ENCODE measurements around the gene PKM.

PKM gene

GRCh38 chr15:72223278-72223677 lies 7.7 kb downstream of the PKM start:
- Histone ChIP-seq H3K9me3 (ENCODE audit: insufficient read depth, low read length) (no peaks in the 10 kb centered on the region), H3K9ac (ENCODE audit: insufficient read length, low read depth) (no peak overlapping the region), H3K36me3 (ENCODE audit: insufficient read depth, insufficient read length, low read length) (peaks cover 87% of the 10 kb centered on the region), H3K4me1 (ENCODE audit: insufficient read depth, insufficient read length) (peaks cover 17% of the 10 kb centered on the region), H3K4me3 (ENCODE audit: insufficient read length, low read depth) (no peak overlapping the region), H3K27me3 (ENCODE audit: insufficient read depth, insufficient read length) (no peaks in the 10 kb centered on the region)
- DNase-seq (ENCODE audit: low read depth, low spot score), result no peak
- TF ChIP-seq SUZ12 (IDR thresholded peaks at IDR 0.05; ENCODE audit: extremely low read depth, insufficient read depth, insufficient read length) (no peak), YY1 (IDR thresholded peaks at IDR 0.05; ENCODE audit: insufficient read depth, insufficient read length) (no peak), ZNF274 (IDR thresholded peaks at IDR 0.05; ENCODE audit: low read depth, low read length) (no peak)

- H3K36me3 ChIP-seq (ENCODE audit: insufficient read depth, insufficient read length, low read length), result peaks cover 92% of the 10 kb centered on the region
- no peak overlapping the region for H3K4me3 ChIP-seq (ENCODE audit: insufficient read length, low read depth)
- peaks cover 17% of the 10 kb centered on the region for H3K4me1 ChIP-seq (ENCODE audit: insufficient read depth, insufficient read length)
- TF ChIP-seq SUZ12 (IDR thresholded peaks at IDR 0.05; ENCODE audit: extremely low read depth, insufficient read depth, insufficient read length) (no peak), YY1 (IDR thresholded peaks at IDR 0.05; ENCODE audit: insufficient read depth, insufficient read length) (no peak), ZNF274 (IDR thresholded peaks at IDR 0.05; ENCODE audit: low read depth, low read length) (no peak)
- no peaks in the 10 kb centered on the region for H3K9me3 ChIP-seq (ENCODE audit: insufficient read depth, low read length)
- H3K27me3 ChIP-seq (ENCODE audit: insufficient read depth, insufficient read length), result no peaks in the 10 kb centered on the region
- no peak for DNase-seq (ENCODE audit: low read depth, low spot score)
- no peak overlapping the region for H3K9ac ChIP-seq (ENCODE audit: insufficient read length, low read depth)
Measured at GRCh38 chr15:72222393-72222792, 8.6 kb downstream of the PKM start.

- H3K27me3 ChIP-seq (ENCODE audit: insufficient read depth, insufficient read length), result no peaks in the 10 kb centered on the region
- DNase-seq (ENCODE audit: low read depth, low spot score), result no peak
- peaks cover 96% of the 10 kb centered on the region for H3K36me3 ChIP-seq (ENCODE audit: insufficient read depth, insufficient read length, low read length)
- no peak for TF ChIP-seq YY1 (IDR thresholded peaks at IDR 0.05; ENCODE audit: insufficient read depth, insufficient read length)
- no peak for TF ChIP-seq SUZ12 (IDR thresholded peaks at IDR 0.05; ENCODE audit: extremely low read depth, insufficient read depth, insufficient read length)
- no peak for TF ChIP-seq ZNF274 (IDR thresholded peaks at IDR 0.05; ENCODE audit: low read depth, low read length)
- peaks cover 14% of the 10 kb centered on the region for H3K4me1 ChIP-seq (ENCODE audit: insufficient read depth, insufficient read length)
- H3K9me3 ChIP-seq (ENCODE audit: insufficient read depth, low read length), result no peaks in the 10 kb centered on the region
- H3K4me3 ChIP-seq (ENCODE audit: insufficient read length, low read depth), result no peak overlapping the region
- no peak overlapping the region for H3K9ac ChIP-seq (ENCODE audit: insufficient read length, low read depth)
Measured at GRCh38 chr15:72220687-72221086, 10.3 kb downstream of the PKM start.

- peaks cover 98% of the 10 kb centered on the region for H3K36me3 ChIP-seq (ENCODE audit: insufficient read depth, insufficient read length, low read length)
- H3K4me3 ChIP-seq (ENCODE audit: insufficient read length, low read depth), result no peak overlapping the region
- no peaks in the 10 kb centered on the region for H3K9me3 ChIP-seq (ENCODE audit: insufficient read depth, low read length)
- H3K4me1 ChIP-seq (ENCODE audit: insufficient read depth, insufficient read length), result no peaks in the 10 kb centered on the region
- no peaks in the 10 kb centered on the region for H3K27me3 ChIP-seq (ENCODE audit: insufficient read depth, insufficient read length)
- no peak overlapping the region for H3K9ac ChIP-seq (ENCODE audit: insufficient read length, low read depth)
- TF ChIP-seq YY1 (IDR thresholded peaks at IDR 0.05; ENCODE audit: insufficient read depth, insufficient read length), result no peak
- TF ChIP-seq ZNF274 (IDR thresholded peaks at IDR 0.05; ENCODE audit: low read depth, low read length), result no peak
- no peak for TF ChIP-seq SUZ12 (IDR thresholded peaks at IDR 0.05; ENCODE audit: extremely low read depth, insufficient read depth, insufficient read length)
- no peak for DNase-seq (ENCODE audit: low read depth, low spot score)
Measured at GRCh38 chr15:72217216-72217615, 13.8 kb downstream of the PKM start.

GRCh38 chr15:72216079-72216478 lies 14.9 kb downstream of the PKM start:
- Histone ChIP-seq H3K9me3 (ENCODE audit: insufficient read depth, low read length) (no peaks in the 10 kb centered on the region), H3K27me3 (ENCODE audit: insufficient read depth, insufficient read length) (no peaks in the 10 kb centered on the region), H3K4me3 (ENCODE audit: insufficient read length, low read depth) (no peak overlapping the region), H3K4me1 (ENCODE audit: insufficient read depth, insufficient read length) (no peaks in the 10 kb centered on the region), H3K36me3 (ENCODE audit: insufficient read depth, insufficient read length, low read length) (peaks cover 98% of the 10 kb centered on the region), H3K9ac (ENCODE audit: insufficient read length, low read depth) (no peak overlapping the region)
- TF ChIP-seq YY1 (IDR thresholded peaks at IDR 0.05; ENCODE audit: insufficient read depth, insufficient read length) (no peak), ZNF274 (IDR thresholded peaks at IDR 0.05; ENCODE audit: low read depth, low read length) (no peak), SUZ12 (IDR thresholded peaks at IDR 0.05; ENCODE audit: extremely low read depth, insufficient read depth, insufficient read length) (no peak)
- DNase-seq (ENCODE audit: low read depth, low spot score), result no peak

- Histone ChIP-seq H3K9ac (ENCODE audit: insufficient read length, low read depth) (no peak overlapping the region), H3K4me3 (ENCODE audit: insufficient read length, low read depth) (no peak overlapping the region), H3K27me3 (ENCODE audit: insufficient read depth, insufficient read length) (no peaks in the 10 kb centered on the region), H3K9me3 (ENCODE audit: insufficient read depth, low read length) (no peaks in the 10 kb centered on the region), H3K36me3 (ENCODE audit: insufficient read depth, insufficient read length, low read length) (peaks cover 98% of the 10 kb centered on the region), H3K4me1 (ENCODE audit: insufficient read depth, insufficient read length) (peaks cover 7% of the 10 kb centered on the region)
- TF ChIP-seq YY1 (IDR thresholded peaks at IDR 0.05; ENCODE audit: insufficient read depth, insufficient read length), result no peak
- no peak for TF ChIP-seq ZNF274 (IDR thresholded peaks at IDR 0.05; ENCODE audit: low read depth, low read length)
- no peak for TF ChIP-seq SUZ12 (IDR thresholded peaks at IDR 0.05; ENCODE audit: extremely low read depth, insufficient read depth, insufficient read length)
- DNase-seq (ENCODE audit: low read depth, low spot score), result no peak
Measured at GRCh38 chr15:72207558-72208085, 23.4 kb downstream of the PKM start.

- no peak for DNase-seq (ENCODE audit: low read depth, low spot score)
- Histone ChIP-seq H3K9ac (ENCODE audit: insufficient read length, low read depth) (no peak overlapping the region), H3K27me3 (ENCODE audit: insufficient read depth, insufficient read length) (no peaks in the 10 kb centered on the region), H3K9me3 (ENCODE audit: insufficient read depth, low read length) (no peaks in the 10 kb centered on the region), H3K36me3 (ENCODE audit: insufficient read depth, insufficient read length, low read length) (peaks cover 98% of the 10 kb centered on the region), H3K4me3 (ENCODE audit: insufficient read length, low read depth) (no peak overlapping the region), H3K4me1 (ENCODE audit: insufficient read depth, insufficient read length) (peaks cover 9% of the 10 kb centered on the region)
- TF ChIP-seq ZNF274 (IDR thresholded peaks at IDR 0.05; ENCODE audit: low read depth, low read length), result no peak
- no peak for TF ChIP-seq SUZ12 (IDR thresholded peaks at IDR 0.05; ENCODE audit: extremely low read depth, insufficient read depth, insufficient read length)
- no peak for TF ChIP-seq YY1 (IDR thresholded peaks at IDR 0.05; ENCODE audit: insufficient read depth, insufficient read length)
Measured at GRCh38 chr15:72206677-72207000, 24.4 kb downstream of the PKM start.

All from NT2/D1 (cell line).